Fibroblast of mammary gland (primary cell): ENCODE measurements around the gene HCN4.

Source experiments
- DNase-seq: peaks from one replicate; pipeline ENCODE4 v3.0.0-alpha.2; 2010; ENCODE audit warnings: low read depth
- H3K4me3 ChIP-seq: 2 replicates; pipeline ENCODE4 v1.5.1; 2011; ENCODE audit warnings: low read depth, mild to moderate bottlenecking, low read length, moderate library complexity; ENCODE audit not compliant: control insufficient read depth
- TF ChIP-seq, protein P1 (sequence below): conservative IDR thresholded peaks from 2 replicates; pipeline ENCODE4 v1.5.1; 2011; ENCODE audit warnings: low read depth, low read length, inconsistent platforms; ENCODE audit not compliant: control insufficient read depth, insufficient read depth

HCN4 gene

GRCh38 chr15:73270366-73271097 lies 98.2 kb downstream of the HCN4 start:
- TF ChIP-seq, protein P1, sequence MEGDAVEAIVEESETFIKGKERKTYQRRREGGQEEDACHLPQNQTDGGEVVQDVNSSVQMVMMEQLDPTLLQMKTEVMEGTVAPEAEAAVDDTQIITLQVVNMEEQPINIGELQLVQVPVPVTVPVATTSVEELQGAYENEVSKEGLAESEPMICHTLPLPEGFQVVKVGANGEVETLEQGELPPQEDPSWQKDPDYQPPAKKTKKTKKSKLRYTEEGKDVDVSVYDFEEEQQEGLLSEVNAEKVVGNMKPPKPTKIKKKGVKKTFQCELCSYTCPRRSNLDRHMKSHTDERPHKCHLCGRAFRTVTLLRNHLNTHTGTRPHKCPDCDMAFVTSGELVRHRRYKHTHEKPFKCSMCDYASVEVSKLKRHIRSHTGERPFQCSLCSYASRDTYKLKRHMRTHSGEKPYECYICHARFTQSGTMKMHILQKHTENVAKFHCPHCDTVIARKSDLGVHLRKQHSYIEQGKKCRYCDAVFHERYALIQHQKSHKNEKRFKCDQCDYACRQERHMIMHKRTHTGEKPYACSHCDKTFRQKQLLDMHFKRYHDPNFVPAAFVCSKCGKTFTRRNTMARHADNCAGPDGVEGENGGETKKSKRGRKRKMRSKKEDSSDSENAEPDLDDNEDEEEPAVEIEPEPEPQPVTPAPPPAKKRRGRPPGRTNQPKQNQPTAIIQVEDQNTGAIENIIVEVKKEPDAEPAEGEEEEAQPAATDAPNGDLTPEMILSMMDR = no peak
- H3K4me3 ChIP-seq = no peak overlapping the region
- peak; percentile 21 for DNase-seq
